IPS-18a (cell line): ENCODE data around the gene MATN4.

Experiments
- H3K27ac ChIP-seq: one replicate; pipeline ENCODE4 v1.5.1; 2013; ENCODE audit warnings: low read length
- H3K27me3 ChIP-seq: one replicate; pipeline ENCODE4 v1.6.1; 2013; ENCODE audit warnings: mild to moderate bottlenecking, low read length; ENCODE audit not compliant: control insufficient read depth, insufficient read depth
- H3K36me3 ChIP-seq: one replicate; pipeline ENCODE4 v1.6.1; 2013; ENCODE audit warnings: low read depth, low read length; ENCODE audit not compliant: control insufficient read depth
- H3K4me1 ChIP-seq: one replicate; pipeline ENCODE4 v1.6.1; 2013; ENCODE audit warnings: low read depth, low read length; ENCODE audit not compliant: control insufficient read depth
- H3K4me3 ChIP-seq: one replicate; pipeline ENCODE4 v1.5.1; 2013; ENCODE audit warnings: low read length
- H3K9ac ChIP-seq: one replicate; pipeline ENCODE4 v1.6.1; 2013; ENCODE audit warnings: mild to moderate bottlenecking, low read length, moderate library complexity
- H3K9me3 ChIP-seq: one replicate; pipeline ENCODE4 v1.6.1; 2013; ENCODE audit warnings: low read depth, low read length; ENCODE audit not compliant: control insufficient read depth

The MATN4 gene

DNA sequence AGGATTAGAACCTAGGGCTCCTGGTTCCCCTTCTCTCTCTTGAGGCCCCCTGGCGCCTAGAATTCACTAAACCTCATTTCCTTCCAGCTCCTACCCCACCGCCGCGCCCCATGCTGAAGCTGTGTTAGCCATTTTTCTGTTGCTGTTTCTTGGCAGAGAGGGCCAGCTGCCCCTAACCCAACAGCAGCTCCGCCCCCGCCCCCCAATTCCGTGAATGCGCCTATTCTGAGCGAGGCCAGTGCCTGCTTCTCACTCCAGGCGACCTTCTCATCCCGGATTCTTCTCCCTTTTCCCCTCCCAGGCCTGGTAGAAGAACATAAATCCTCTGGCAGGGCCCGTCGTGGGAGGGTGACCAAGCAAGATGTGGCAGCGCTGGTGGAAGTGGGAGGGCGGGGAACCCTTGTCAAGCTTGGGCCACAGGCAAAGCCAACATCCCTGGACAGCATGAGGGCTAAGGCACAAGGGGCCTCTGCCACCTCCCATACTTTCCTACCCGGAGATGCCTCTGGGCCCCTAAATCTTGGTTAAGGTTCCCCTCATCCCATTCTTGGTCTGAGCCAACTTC, 941 bp downstream of the MATN4 start:
- Histone ChIP-seq H3K9me3 (no peaks in the 10 kb centered on the region), H3K27ac (no peak overlapping the region), H3K4me1 (no peaks in the 10 kb centered on the region), H3K36me3 (no peaks in the 10 kb centered on the region), H3K9ac (no peak overlapping the region), H3K4me3 (no peak overlapping the region), H3K27me3 (peaks cover 20% of the 10 kb centered on the region)

DNA sequence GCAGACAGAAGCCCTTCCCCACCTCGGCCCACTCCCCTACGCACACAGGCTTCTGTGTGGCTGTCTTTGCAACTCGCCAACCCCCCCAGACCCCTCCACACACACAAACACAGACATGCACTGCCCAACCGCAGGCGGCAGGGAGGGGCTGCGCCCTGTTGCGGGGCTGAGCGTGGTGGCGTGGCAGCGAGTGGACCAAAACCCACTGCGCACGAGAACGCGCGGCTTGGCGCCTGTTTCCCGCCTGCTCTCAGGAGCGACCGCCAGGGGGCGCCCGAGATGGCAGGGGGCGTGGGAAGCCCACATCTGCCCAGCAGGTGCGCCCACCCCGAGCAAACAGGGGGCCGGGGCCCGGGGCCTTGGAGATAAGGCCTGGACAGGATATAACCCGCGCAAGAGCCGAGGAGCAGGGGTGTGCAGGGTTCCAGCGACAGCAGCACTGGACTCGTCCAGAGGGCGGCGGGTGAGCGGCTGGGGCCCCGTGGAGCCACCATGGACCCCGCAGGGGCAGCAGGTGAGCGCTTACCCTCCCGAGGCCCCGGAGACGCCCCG, 1.6 kb downstream of the MATN4 start, which contains the start of gene RBPJL:
RBPJL (plus strand) TSS at position 410 of the 552 bp plus-strand sequence; CDS start at position 493, 83 bp downstream.
- Histone ChIP-seq H3K9ac (no peak within 1 kb of the TSS), H3K36me3 (no peaks in the 10 kb centered on the region), H3K4me1 (no peaks in the 10 kb centered on the region), H3K27ac (no peak within 1 kb of the TSS), H3K9me3 (no peaks in the 10 kb centered on the region), H3K27me3 (peaks cover 14% of the 10 kb centered on the region), H3K4me3 (no peak within 1 kb of the TSS)

DNA sequence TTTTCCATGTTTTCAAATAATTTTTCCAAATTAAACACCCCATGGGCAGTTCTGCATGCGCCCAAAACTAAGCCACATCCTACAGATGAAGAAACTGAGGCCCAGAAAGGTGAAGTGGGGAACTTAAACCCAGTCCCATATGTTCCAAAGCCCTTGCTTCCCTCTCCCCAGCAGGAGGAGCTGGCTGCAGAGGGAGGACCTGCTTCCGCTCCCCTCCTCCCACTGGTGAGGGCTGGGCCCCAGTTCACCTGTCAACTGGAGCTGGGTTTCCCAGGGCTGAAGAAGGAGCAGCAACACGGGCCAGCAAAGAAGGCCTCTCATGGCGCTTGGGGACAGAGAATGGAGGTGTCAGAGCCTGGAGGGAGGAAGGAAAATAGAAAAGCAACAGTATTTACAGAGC, 2.8 kb downstream of the MATN4 start:
- Histone ChIP-seq H3K27me3 (peaks cover 6% of the 10 kb centered on the region), H3K4me1 (no peaks in the 10 kb centered on the region), H3K9ac (no peak overlapping the region), H3K36me3 (no peaks in the 10 kb centered on the region), H3K9me3 (no peaks in the 10 kb centered on the region), H3K27ac (no peak overlapping the region), H3K4me3 (no peak overlapping the region)

DNA sequence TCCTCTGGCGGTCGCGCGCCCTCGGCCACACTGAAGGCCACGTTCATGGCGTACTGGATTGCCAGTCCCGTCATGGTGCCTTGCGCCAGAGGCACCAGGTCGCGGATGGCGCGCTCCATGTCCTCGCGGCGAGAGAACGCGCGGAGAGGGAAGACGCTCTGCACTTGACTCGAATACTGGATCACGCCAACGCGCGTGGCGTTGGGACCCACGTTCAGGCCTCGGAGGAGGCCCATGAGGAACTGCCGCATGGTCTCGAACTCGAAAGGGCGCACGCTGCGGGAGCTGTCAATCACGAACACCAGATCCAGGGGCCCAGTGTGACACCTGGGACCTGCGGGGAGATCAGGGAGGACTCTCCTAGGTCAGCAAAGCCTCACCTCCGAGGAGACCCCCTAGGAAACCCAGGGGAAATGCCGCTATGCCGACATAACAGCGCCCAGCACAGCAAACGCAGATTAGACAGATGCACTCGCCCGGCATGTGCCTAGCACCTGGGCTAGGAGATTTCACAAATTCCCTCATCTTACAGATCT, 3.6 kb downstream of the MATN4 start:
- Histone ChIP-seq H3K27me3 (peaks cover 6% of the 10 kb centered on the region), H3K27ac (no peak overlapping the region), H3K9ac (no peak overlapping the region), H3K36me3 (no peaks in the 10 kb centered on the region), H3K4me1 (no peaks in the 10 kb centered on the region), H3K4me3 (no peak overlapping the region), H3K9me3 (no peaks in the 10 kb centered on the region)

DNA sequence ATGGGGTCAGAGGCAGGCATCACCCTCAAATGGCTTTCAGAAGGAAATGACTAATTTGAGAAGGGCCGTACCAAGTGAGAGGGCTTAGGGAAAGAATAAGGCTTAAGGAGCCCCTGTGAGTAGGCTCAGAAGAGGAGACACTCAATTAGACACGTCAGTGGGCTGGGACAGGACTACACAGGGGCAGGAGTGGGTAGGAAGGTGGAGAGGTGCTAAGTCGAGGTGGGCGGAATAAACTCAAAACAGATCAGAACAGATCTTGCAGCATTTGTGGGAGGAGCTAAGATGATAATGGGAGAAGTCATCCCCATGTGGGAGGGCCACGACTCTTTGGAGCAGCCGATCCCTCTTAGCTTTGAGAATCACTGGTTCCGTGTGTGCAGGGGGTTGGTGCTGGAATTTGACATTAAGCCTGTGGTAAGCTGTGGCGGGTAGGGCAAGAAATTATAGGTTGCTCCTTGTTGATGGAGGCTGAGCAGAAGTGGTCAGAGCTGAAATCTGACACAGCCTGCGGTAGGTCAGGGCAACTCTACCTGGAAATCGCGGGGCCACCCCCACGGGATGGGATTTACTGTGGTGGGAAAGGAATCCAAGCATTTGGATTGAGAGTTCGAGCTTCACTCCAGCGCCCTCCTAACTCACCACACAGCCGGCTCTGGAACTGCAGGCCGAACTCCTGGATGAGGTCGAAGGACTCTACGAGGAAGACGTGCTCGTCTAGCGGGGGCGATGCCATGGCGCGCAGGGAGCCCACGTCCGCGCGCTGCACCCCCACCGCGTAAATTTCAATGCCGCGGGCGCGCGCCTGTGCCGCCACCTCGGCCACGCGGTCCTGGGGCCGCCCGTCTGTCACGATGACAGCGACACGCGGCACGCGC, 4.3 kb downstream of the MATN4 start:
- Histone ChIP-seq H3K9ac (no peak overlapping the region), H3K4me3 (no peak overlapping the region), H3K9me3 (no peaks in the 10 kb centered on the region), H3K4me1 (no peaks in the 10 kb centered on the region), H3K27me3 (peaks cover 6% of the 10 kb centered on the region), H3K36me3 (no peaks in the 10 kb centered on the region), H3K27ac (no peak overlapping the region)

DNA sequence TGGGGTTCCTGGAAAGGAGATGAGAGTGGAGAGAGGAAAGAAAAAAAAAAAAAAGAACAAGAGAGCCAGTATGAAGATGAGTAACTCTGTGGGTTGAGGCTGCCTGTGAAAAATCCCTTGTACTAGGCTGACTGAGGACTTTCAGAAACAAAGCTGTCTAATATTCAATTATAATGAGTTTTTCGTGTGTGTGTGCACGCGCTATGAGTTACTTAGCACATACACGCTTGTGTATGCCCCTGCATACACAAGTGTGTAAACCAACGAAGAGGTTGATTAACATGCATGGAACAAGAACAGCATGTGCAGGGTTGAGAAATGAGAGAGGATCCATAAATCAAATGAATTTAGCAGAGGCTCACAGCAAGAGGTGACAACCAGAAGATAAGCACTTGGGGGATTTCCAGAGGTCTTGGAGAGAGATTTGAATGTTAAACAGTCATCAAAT, 6.3 kb downstream of the MATN4 start:
- H3K4me3 ChIP-seq: no peak overlapping the region
- no peaks in the 10 kb centered on the region for H3K4me1 ChIP-seq
- no peak overlapping the region for H3K9ac ChIP-seq
- no peak overlapping the region for H3K27ac ChIP-seq
- no peaks in the 10 kb centered on the region for H3K36me3 ChIP-seq
- no peaks in the 10 kb centered on the region for H3K9me3 ChIP-seq
- peaks cover 6% of the 10 kb centered on the region for H3K27me3 ChIP-seq

DNA sequence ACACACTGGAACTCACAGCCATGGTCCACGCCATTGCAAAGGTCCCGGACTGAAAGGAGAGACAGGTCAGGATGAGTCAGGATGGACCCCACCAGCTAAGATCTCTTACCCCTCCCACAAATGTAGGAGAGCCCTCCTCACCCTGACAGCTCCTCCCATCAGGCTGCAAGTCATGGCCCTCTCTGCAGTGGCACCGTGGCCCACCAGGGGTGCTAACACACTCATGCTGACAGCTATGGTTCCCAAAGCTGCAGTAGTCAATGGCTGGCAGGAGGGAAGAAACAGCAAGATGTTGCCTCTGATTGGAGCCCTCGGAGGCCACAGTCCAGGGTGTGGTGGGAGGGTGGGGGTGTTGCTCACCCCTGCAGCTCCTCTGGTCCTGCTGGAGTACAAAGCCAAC, 7.1 kb downstream of the MATN4 start:
- no peaks in the 10 kb centered on the region for H3K36me3 ChIP-seq
- no peaks in the 10 kb centered on the region for H3K4me1 ChIP-seq
- no peak overlapping the region for H3K27ac ChIP-seq
- H3K27me3 ChIP-seq: peaks cover under 1% of the 10 kb centered on the region
- no peaks in the 10 kb centered on the region for H3K9me3 ChIP-seq
- H3K4me3 ChIP-seq: no peak overlapping the region
- no peak overlapping the region for H3K9ac ChIP-seq

DNA sequence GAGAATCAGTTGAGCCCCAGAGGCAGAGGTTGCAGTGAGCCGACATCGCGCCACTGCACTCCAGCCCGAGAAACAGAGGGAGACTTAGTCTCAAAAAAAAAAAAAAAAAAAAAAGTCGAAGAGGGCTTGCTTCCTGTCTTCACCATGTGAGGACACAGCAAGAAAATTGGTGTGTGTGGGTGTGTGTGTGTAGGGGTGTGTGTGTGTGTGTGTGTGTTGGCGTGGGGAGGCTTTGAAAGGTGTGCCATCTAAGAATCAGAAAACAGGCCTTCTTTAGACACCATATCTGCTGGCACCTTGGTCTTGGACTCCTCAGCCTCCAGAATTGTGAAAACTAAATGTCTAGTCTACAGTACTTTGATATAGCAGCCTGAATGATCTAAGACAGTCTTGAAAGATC, 8.3 kb downstream of the MATN4 start:
- Histone ChIP-seq H3K27me3 (no peaks in the 10 kb centered on the region), H3K27ac (no peak overlapping the region), H3K9me3 (peaks cover 4% of the 10 kb centered on the region), H3K4me1 (no peaks in the 10 kb centered on the region), H3K36me3 (no peaks in the 10 kb centered on the region), H3K9ac (no peak overlapping the region), H3K4me3 (no peak overlapping the region)

DNA sequence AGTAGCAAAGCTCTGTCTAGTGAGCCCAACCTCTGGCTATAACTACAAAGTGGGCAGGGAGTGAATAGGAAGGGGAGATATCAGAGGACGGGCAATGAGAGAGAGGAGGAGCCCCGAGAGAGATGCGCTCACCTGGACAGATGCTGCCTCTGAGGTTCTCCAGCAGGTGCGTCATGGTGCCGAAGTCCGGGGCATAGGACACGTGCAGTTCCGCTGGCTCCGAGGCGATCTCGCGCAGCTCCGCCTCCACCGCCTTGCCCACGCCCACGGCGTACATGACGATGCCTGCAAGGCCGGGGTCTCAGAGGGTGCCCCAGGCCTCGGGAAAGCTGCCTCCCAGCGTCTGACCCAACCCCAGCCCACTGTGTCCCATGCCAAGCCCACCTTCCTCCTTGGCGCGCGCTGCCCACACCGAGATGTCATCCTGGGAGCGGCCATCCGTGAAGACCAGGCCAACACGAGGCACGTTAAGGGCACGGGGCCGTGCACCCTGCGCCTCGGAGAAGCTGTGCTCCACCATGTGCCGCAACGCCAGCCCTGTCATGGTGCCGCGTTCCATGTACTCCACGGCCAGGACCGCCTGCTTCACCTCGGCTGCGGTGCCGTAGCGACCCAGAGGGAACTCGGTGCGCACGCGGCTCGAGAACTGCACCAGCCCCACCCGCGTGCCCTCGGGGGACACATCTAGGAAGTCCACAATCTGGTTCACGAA, 10.2 kb downstream of the MATN4 start:
- no peak overlapping the region for H3K4me3 ChIP-seq
- no peaks in the 10 kb centered on the region for H3K36me3 ChIP-seq
- peaks cover 13% of the 10 kb centered on the region for H3K27me3 ChIP-seq
- H3K4me1 ChIP-seq: peaks cover 2% of the 10 kb centered on the region
- no peak overlapping the region for H3K27ac ChIP-seq
- H3K9me3 ChIP-seq: peaks cover 8% of the 10 kb centered on the region
- no peak overlapping the region for H3K9ac ChIP-seq

DNA sequence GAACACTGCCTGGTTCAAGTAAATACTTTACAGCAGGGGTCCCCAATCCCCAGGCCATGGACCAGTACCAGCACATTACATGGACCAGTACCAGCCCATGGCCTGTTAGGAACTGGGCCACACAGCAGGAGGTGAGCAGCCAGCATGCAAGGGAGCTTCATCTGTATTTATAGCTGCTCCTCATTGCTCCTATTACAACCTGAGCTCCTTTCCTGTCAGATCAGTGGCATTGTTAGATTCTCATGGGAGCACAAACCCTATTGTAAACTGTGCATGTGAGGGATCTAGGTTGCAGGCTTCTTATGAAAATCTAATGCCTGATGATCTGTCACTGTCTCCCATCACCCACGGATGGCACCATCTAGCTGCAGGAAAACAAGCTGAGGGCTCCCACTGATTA, 13.4 kb downstream of the MATN4 start:
- Histone ChIP-seq H3K27me3 (peaks cover 32% of the 10 kb centered on the region), H3K36me3 (no peaks in the 10 kb centered on the region), H3K9ac (no peak overlapping the region), H3K9me3 (peaks cover 8% of the 10 kb centered on the region), H3K4me1 (peaks cover 9% of the 10 kb centered on the region), H3K27ac (no peak overlapping the region), H3K4me3 (no peak overlapping the region)

DNA sequence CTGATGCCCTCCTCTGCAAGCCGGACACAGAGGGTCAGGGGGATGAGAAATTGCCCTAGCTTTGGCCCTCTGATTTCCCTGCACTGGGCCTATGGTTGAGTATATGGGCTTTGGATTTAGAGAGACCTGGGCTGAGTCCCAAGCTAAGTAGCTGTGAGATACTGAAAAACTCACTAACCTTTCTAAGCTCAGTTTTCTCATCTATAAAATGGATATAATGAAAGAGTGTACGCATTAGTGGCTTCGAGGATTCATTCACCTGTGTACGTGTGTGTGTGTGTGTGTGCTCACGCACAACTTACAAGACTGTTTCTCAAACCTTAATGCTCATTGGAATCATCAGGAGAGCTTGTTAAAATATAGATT, 14.1 kb downstream of the MATN4 start:
- Histone ChIP-seq H3K9me3 (peaks cover 8% of the 10 kb centered on the region), H3K27ac (no peak overlapping the region), H3K9ac (no peak overlapping the region)

More for the DNA sequence above, 14.1 kb downstream of the MATN4 start:
- Histone ChIP-seq H3K4me3 (no peak overlapping the region), H3K36me3 (no peaks in the 10 kb centered on the region), H3K4me1 (peaks cover 9% of the 10 kb centered on the region), H3K27me3 (peaks cover 33% of the 10 kb centered on the region)
